Immature natural killer cell (primary cell): ENCODE data around the gene MDFIC2. TPM values are rescaled to one million over a fixed set of nuclear protein-coding genes. Genes with fewer than 3 reads are reported as not detected.

Experiments used
- DNase-seq, 3 donors: peaks; one replicate each; pipeline ENCODE4 v3.0.0; 2022; ENCODE audit warnings: mixed read lengths in 1 of 3
- H3K27ac Mint-ChIP-seq, 6 donors: one replicate each; pipeline ENCODE4 v1.8.0; 2020; ENCODE audit warnings: mixed read lengths in 6 of 6, mild to moderate bottlenecking in 5 of 6, inconsistent platforms in 4 of 6, moderate library complexity in 3 of 6
- H3K27me3 Mint-ChIP-seq, 3 donors: one replicate each; pipeline ENCODE4 v1.8.0; 2020 to 2021; ENCODE audit warnings: low read depth in 3 of 3, mild to moderate bottlenecking in 3 of 3, mixed read lengths in 3 of 3, moderate library complexity in 3 of 3, inconsistent platforms in 1 of 3
- H3K36me3 Mint-ChIP-seq, 3 donors: one replicate each; pipeline ENCODE4 v1.8.0; 2020; ENCODE audit warnings: mixed read lengths in 3 of 3, inconsistent platforms in 2 of 3, mild to moderate bottlenecking in 2 of 3
- H3K4me1 Mint-ChIP-seq, 2 donors: one replicate each; pipeline ENCODE4 v1.8.0; 2020; ENCODE audit warnings: inconsistent platforms in 2 of 2, mild to moderate bottlenecking in 2 of 2, mixed read lengths in 2 of 2, moderate library complexity in 1 of 2
- H3K4me3 Mint-ChIP-seq, 5 donors: one replicate each; pipeline ENCODE4 v1.8.0; 2020; ENCODE audit warnings: mild to moderate bottlenecking in 5 of 5, mixed read lengths in 5 of 5, inconsistent platforms in 3 of 5, moderate library complexity in 3 of 5
- H3K9me3 Mint-ChIP-seq, 6 donors: one replicate each; pipeline ENCODE4 v1.8.0; 2020; ENCODE audit warnings: mild to moderate bottlenecking in 6 of 6, mixed read lengths in 6 of 6, inconsistent platforms in 4 of 6, moderate library complexity in 3 of 6
- polyA plus RNA-seq, 3 donors: library from polyadenylated mRNA; unstranded; fragments of 300-500 nt; fragmentation: Illumina TruSeq; gene quantifications; one replicate each; pipeline ENCODE4 v1.2.3, GENCODE V29; 2021

Gene MDFIC2
- polyA plus RNA-seq, 3 donors from 2014 or later = not detected

- Mint-ChIP-seq H3K9me3 (peaks cover 2 to 14% (median 5%) of the 10 kb centered on the region in 6 donors), H3K36me3 (no peaks in the 10 kb centered on the region), H3K4me1 (no peaks in the 10 kb centered on the region), H3K27me3 (peaks cover 0 to 2% (median 1%) of the 10 kb centered on the region in 3 donors), H3K27ac (no peak overlapping the region), H3K4me3 (no peak overlapping the region)
- DNase-seq = no peak
Measured at GRCh38 chr3:70185661-70186060, 126.8 kb downstream of the MDFIC2 start.

- H3K27me3 Mint-ChIP-seq = peaks cover 0 to 2% (median 1%) of the 10 kb centered on the region in 3 donors
- peaks cover 0 to 14% (median 5%) of the 10 kb centered on the region in 6 donors for H3K9me3 Mint-ChIP-seq
- no peak overlapping the region for H3K27ac Mint-ChIP-seq
- DNase-seq = no peak
- H3K4me3 Mint-ChIP-seq = no peak overlapping the region
- no peaks in the 10 kb centered on the region for H3K36me3 Mint-ChIP-seq
- H3K4me1 Mint-ChIP-seq = no peaks in the 10 kb centered on the region
Measured at GRCh38 chr3:70183781-70184504, 128.5 kb downstream of the MDFIC2 start.

- peaks cover 0 to 2% (median 1%) of the 10 kb centered on the region in 3 donors for H3K27me3 Mint-ChIP-seq
- no peaks in the 10 kb centered on the region for H3K4me1 Mint-ChIP-seq
- H3K9me3 Mint-ChIP-seq = peaks cover 0 to 7% (median 2%) of the 10 kb centered on the region in 6 donors
- no peaks in the 10 kb centered on the region for H3K36me3 Mint-ChIP-seq
- DNase-seq = no peak
- no peak overlapping the region for H3K4me3 Mint-ChIP-seq
- H3K27ac Mint-ChIP-seq = no peak overlapping the region
Measured at GRCh38 chr3:70182166-70182565, 130.3 kb downstream of the MDFIC2 start.

GRCh38 chr3:70180664-70181063, 131.8 kb downstream of the MDFIC2 start:
- Mint-ChIP-seq H3K36me3 (no peaks in the 10 kb centered on the region), H3K27ac (no peak overlapping the region), H3K4me3 (no peak overlapping the region), H3K9me3 (peaks cover 0 to 6% (median 0%) of the 10 kb centered on the region in 6 donors), H3K4me1 (no peaks in the 10 kb centered on the region), H3K27me3 (peaks cover 0 to 2% (median 1%) of the 10 kb centered on the region in 3 donors)
- DNase-seq = no peak

GRCh38 chr3:70179111-70179510, 133.3 kb downstream of the MDFIC2 start:
- DNase-seq = no peak
- peaks cover 0 to 8% (median 0%) of the 10 kb centered on the region in 6 donors for H3K9me3 Mint-ChIP-seq
- H3K27me3 Mint-ChIP-seq = peaks cover 0 to 2% (median 1%) of the 10 kb centered on the region in 3 donors
- no peak overlapping the region for H3K4me3 Mint-ChIP-seq
- no peak overlapping the region for H3K27ac Mint-ChIP-seq
- no peaks in the 10 kb centered on the region for H3K36me3 Mint-ChIP-seq
- H3K4me1 Mint-ChIP-seq = no peaks in the 10 kb centered on the region

- Mint-ChIP-seq H3K4me1 (no peaks in the 10 kb centered on the region), H3K27me3 (peaks cover 0 to 2% (median 0%) of the 10 kb centered on the region in 3 donors), H3K4me3 (no peak overlapping the region)
Measured at GRCh38 chr3:70177881-70178645, 134.4 kb downstream of the MDFIC2 start.

GRCh38 chr3:70176224-70176623, 136.2 kb downstream of the MDFIC2 start:
- Mint-ChIP-seq H3K4me1 (no peaks in the 10 kb centered on the region), H3K27ac (no peak overlapping the region), H3K4me3 (no peak overlapping the region)

More at GRCh38 chr3:70177881-70178645, 134.4 kb downstream of the MDFIC2 start:
- no peak overlapping the region for H3K27ac Mint-ChIP-seq
- H3K36me3 Mint-ChIP-seq = no peaks in the 10 kb centered on the region
- DNase-seq = no peak
- H3K9me3 Mint-ChIP-seq = peaks cover 0 to 11% (median 1%) of the 10 kb centered on the region in 6 donors

GRCh38 chr3:70156808-70157207, 155.6 kb downstream of the MDFIC2 start:
- Mint-ChIP-seq H3K27me3 (no peaks in the 10 kb centered on the region), H3K4me1 (no peaks in the 10 kb centered on the region), H3K36me3 (no peaks in the 10 kb centered on the region), H3K9me3 (peaks cover 2 to 14% (median 6%) of the 10 kb centered on the region in 6 donors), H3K27ac (no peak overlapping the region), H3K4me3 (no peak overlapping the region)
- DNase-seq = no peak

More at GRCh38 chr3:70176224-70176623, 136.2 kb downstream of the MDFIC2 start:
- Mint-ChIP-seq H3K9me3 (peaks cover 0 to 5% (median 1%) of the 10 kb centered on the region in 6 donors), H3K27me3 (no peaks in the 10 kb centered on the region), H3K36me3 (no peaks in the 10 kb centered on the region)
- DNase-seq = no peak

- H3K9me3 Mint-ChIP-seq = peaks cover 0 to 13% (median 3%) of the 10 kb centered on the region in 6 donors
- DNase-seq = no peak
- H3K36me3 Mint-ChIP-seq = no peaks in the 10 kb centered on the region
- H3K27ac Mint-ChIP-seq = no peak overlapping the region
- no peaks in the 10 kb centered on the region for H3K4me1 Mint-ChIP-seq
- H3K4me3 Mint-ChIP-seq = no peak overlapping the region
- no peaks in the 10 kb centered on the region for H3K27me3 Mint-ChIP-seq
Measured at GRCh38 chr3:70150599-70150998, 161.8 kb downstream of the MDFIC2 start.

GRCh38 chr3:70149714-70150400, 162.6 kb downstream of the MDFIC2 start:
- Mint-ChIP-seq H3K4me3 (no peak overlapping the region), H3K36me3 (no peaks in the 10 kb centered on the region), H3K27ac (no peak overlapping the region), H3K27me3 (peaks cover 0 to 3% (median 0%) of the 10 kb centered on the region in 3 donors), H3K9me3 (peaks cover 2 to 20% (median 4%) of the 10 kb centered on the region in 6 donors), H3K4me1 (no peaks in the 10 kb centered on the region)
- no peak for DNase-seq
